GM12891 (cell line): ENCODE measurements around the gene ANKRD63.

Experiments used
- PAX5 ChIP-seq: IDR thresholded peaks from 2 replicates; pipeline ENCODE4 v1.6.1; 2011; ENCODE audit warnings: low read length, moderate library complexity, mild to moderate bottlenecking; ENCODE audit not compliant: insufficient read depth, severe bottlenecking
- POLR2A ChIP-seq: IDR thresholded peaks from 2 replicates; pipeline ENCODE4 v1.6.1; 2011; ENCODE audit warnings: low read depth, low read length, control low read depth
- POLR2AphosphoS5 ChIP-seq: IDR thresholded peaks from 2 replicates; pipeline ENCODE4 v1.6.1; 2011; ENCODE audit warnings: low read depth, low read length, control low read depth
- SPI1 ChIP-seq: IDR thresholded peaks from 2 replicates; pipeline ENCODE4 v1.6.1; 2011; ENCODE audit warnings: low read depth, low read length, control low read depth
- TAF1 ChIP-seq: IDR thresholded peaks from 2 replicates; pipeline ENCODE4 v1.6.1; 2011; ENCODE audit warnings: low read depth, low read length, control low read depth

DNA sequence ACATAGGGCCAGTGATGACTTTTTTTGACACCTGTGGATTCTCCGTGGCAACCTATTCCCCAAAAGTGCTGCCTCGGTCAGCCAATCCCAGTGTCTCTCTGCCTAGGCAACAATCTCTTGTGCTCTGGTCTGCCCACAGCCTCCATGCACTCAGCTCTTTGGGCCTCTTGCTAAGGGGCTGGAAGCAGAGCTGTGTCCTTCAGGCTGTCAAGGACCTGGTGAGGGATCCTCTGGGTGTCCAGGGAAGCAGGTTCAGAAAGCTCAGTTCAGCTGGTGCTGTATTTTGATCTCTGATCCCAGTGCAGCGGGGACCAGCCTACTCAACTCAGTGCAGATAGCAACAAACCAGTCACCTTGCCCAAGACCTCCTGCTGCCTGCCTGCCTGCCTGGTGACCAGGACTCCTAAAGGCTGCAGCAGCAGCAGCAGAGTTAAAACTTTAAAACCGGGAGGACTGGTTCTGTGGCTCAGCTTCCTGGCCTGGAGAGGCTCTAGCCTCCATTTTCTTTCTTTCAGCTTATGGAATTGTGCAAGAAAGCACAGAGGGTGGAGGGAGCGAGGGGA is 37.8 kb downstream of the ANKRD63 start:
- no peak for TF ChIP-seq POLR2A
- TF ChIP-seq TAF1 = no peak
- no peak for TF ChIP-seq POLR2AphosphoS5
- TF ChIP-seq SPI1 = no peak
- TF ChIP-seq PAX5 = no peak
